Left ventricle myocardium inferior (tissue), 1 donor: ENCODE measurements around the gene NRXN2. TPM values are rescaled to one million over a fixed set of nuclear protein-coding genes. Genes with fewer than 3 reads are reported as not detected.
A peak's percentile ranks its signal among the peaks of the same experiment; 100 is the strongest.

Experiments
- DNase-seq: peaks from one replicate; pipeline ENCODE4 v3.0.0-alpha.2; 2020
- H3K27ac ChIP-seq: fragments of 200-600 bp; replicated peaks from 2 replicates; pipeline ENCODE4 v1.8.0; 2021
- H3K27me3 ChIP-seq: fragments of 200-600 bp; 2 replicates; pipeline ENCODE4 v1.8.0; 2021; ENCODE audit warnings: low read depth
- H3K36me3 ChIP-seq: fragments of 200-600 bp; 2 replicates; pipeline ENCODE4 v1.8.0; 2021
- H3K4me1 ChIP-seq: fragments of 200-600 bp; 2 replicates; pipeline ENCODE4 v1.8.0; 2021
- H3K4me3 ChIP-seq: fragments of 200-600 bp; 2 replicates; pipeline ENCODE4 v1.8.0; 2021; ENCODE audit warnings: mild to moderate bottlenecking, moderate library complexity
- H3K9me3 ChIP-seq: fragments of 200-600 bp; replicated peaks from 2 replicates; pipeline ENCODE4 v1.8.0; 2021
- intact Hi-C: fragments of 100-400 bp; cut with micrococcal nuclease; formaldehyde crosslinking; loops from one replicate; pipeline ENCODE4 v1.11.0; 2022
- total RNA-seq: library from RNA; stranded (reverse); fragmentation: NEBNext Ultra II Directional; extraction: Animal tissue kit (Norgen Biotek cat#: 25700); gene quantifications from one replicate; pipeline ENCODE4 v1.2.1, GENCODE V29; 2021
- TF ChIP-seq, protein P1 (sequence below): fragments of 200-600 bp; IDR thresholded peaks from 2 replicates; pipeline ENCODE4 v1.8.0; 2021; ENCODE audit warnings: antibody characterized with exemption, mild to moderate bottlenecking, borderline replicate concordance
- donor health status: DM: no; HTN: yes; CAD: no; lungs with severe emphysema.

NRXN2 gene
- total RNA-seq, 1 donor from 2014 or later = 0.71 TPM

DNA sequence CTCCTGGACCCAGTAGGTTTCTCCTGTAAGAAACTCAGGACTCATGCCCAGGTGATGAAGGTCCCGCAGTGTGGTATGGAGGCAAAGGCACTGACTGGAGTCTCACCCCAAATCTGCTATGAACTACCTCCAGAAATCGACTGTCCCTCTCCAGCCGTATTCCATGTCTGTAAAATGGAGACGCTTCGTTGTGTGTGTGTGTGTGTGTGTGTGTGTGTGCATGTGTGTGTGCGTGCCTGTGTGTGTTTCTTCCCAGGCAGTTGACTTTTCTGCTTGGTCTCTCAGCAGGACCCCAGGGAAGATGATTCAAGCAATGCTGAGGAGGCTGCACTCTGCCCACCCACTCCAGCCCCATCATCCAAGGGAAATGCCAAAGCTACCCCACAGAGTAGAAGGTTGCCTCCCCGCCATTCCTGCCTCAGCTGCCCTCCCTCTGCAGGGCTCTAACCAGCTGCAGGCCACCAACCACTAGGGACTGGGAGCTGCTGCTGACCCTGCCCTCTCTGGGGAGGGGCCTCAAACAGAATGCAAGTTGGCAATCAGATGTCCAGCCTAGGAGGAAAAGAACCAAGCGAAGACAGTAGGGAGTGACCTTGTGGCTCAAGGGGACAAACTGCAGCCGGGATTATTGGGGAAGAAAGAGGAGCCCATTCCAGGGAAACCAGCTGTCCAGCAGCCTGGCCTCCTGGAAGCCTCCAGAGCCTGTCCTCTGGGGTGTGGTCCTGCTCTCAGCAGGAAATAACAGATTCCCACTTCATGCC is 75.8 kb downstream of the NRXN2 start:
- no peak overlapping the region for H3K27ac ChIP-seq
- no peak overlapping the region for H3K4me3 ChIP-seq
- intact Hi-C loops = no loop called here
- no peak for DNase-seq
- no peaks in the 10 kb centered on the region for H3K36me3 ChIP-seq
- H3K4me1 ChIP-seq = no peaks in the 10 kb centered on the region
- peaks cover 75% of the 10 kb centered on the region for H3K27me3 ChIP-seq
- TF ChIP-seq, protein P1, sequence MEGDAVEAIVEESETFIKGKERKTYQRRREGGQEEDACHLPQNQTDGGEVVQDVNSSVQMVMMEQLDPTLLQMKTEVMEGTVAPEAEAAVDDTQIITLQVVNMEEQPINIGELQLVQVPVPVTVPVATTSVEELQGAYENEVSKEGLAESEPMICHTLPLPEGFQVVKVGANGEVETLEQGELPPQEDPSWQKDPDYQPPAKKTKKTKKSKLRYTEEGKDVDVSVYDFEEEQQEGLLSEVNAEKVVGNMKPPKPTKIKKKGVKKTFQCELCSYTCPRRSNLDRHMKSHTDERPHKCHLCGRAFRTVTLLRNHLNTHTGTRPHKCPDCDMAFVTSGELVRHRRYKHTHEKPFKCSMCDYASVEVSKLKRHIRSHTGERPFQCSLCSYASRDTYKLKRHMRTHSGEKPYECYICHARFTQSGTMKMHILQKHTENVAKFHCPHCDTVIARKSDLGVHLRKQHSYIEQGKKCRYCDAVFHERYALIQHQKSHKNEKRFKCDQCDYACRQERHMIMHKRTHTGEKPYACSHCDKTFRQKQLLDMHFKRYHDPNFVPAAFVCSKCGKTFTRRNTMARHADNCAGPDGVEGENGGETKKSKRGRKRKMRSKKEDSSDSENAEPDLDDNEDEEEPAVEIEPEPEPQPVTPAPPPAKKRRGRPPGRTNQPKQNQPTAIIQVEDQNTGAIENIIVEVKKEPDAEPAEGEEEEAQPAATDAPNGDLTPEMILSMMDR = no peak
- H3K9me3 ChIP-seq = no peaks in the 10 kb centered on the region

GRCh38 chr11:64644647-64645275 is 78.2 kb downstream of the NRXN2 start:
- Histone ChIP-seq H3K27me3 (peaks cover 96% of the 10 kb centered on the region), H3K27ac (no peak overlapping the region)
- no peak for DNase-seq

GRCh38 chr11:64643920-64644646 is 78.9 kb downstream of the NRXN2 start:
- intact Hi-C loops = no loop called here
- Histone ChIP-seq H3K36me3 (no peaks in the 10 kb centered on the region), H3K27me3 (peaks cover 96% of the 10 kb centered on the region), H3K4me3 (peak overlapping the region; percentile 49), H3K27ac (no peak overlapping the region), H3K4me1 (no peaks in the 10 kb centered on the region), H3K9me3 (no peaks in the 10 kb centered on the region)
- no peak for DNase-seq
- TF ChIP-seq, protein P1 = no peak

More at GRCh38 chr11:64644647-64645275, 78.2 kb downstream of the NRXN2 start:
- Histone ChIP-seq H3K4me3 (no peak overlapping the region), H3K36me3 (no peaks in the 10 kb centered on the region), H3K9me3 (no peaks in the 10 kb centered on the region), H3K4me1 (no peaks in the 10 kb centered on the region)
- TF ChIP-seq, protein P1 = no peak
- intact Hi-C loops = no loop called here

- Histone ChIP-seq H3K36me3 (no peaks in the 10 kb centered on the region), H3K27me3 (peaks cover 97% of the 10 kb centered on the region), H3K4me3 (peak overlapping the region; percentile 49), H3K9me3 (no peaks in the 10 kb centered on the region), H3K4me1 (no peaks in the 10 kb centered on the region), H3K27ac (no peak overlapping the region)
- no peak for DNase-seq
- intact Hi-C loops = no loop called here
- TF ChIP-seq, protein P1 = no peak
Observed at GRCh38 chr11:64643256-64643881, 79.6 kb downstream of the NRXN2 start.

GRCh38 chr11:64642871-64643255 is 80.1 kb downstream of the NRXN2 start:
- Histone ChIP-seq H3K4me1 (peaks cover 5% of the 10 kb centered on the region), H3K9me3 (no peaks in the 10 kb centered on the region), H3K36me3 (no peaks in the 10 kb centered on the region), H3K27ac (no peak overlapping the region), H3K27me3 (peaks cover 97% of the 10 kb centered on the region), H3K4me3 (peak overlapping the region; percentile 49)
- TF ChIP-seq, protein P1 = no peak
- intact Hi-C loops = no loop called here
- DNase-seq = no peak
